ENCODE measurements around the gene CD300LG. TPM values are rescaled to one million over a fixed set of nuclear protein-coding genes. Genes with fewer than 3 reads are reported as not detected.

CD300LG gene
- polyA plus RNA-seq, 3 donors, result not detected

DNA sequence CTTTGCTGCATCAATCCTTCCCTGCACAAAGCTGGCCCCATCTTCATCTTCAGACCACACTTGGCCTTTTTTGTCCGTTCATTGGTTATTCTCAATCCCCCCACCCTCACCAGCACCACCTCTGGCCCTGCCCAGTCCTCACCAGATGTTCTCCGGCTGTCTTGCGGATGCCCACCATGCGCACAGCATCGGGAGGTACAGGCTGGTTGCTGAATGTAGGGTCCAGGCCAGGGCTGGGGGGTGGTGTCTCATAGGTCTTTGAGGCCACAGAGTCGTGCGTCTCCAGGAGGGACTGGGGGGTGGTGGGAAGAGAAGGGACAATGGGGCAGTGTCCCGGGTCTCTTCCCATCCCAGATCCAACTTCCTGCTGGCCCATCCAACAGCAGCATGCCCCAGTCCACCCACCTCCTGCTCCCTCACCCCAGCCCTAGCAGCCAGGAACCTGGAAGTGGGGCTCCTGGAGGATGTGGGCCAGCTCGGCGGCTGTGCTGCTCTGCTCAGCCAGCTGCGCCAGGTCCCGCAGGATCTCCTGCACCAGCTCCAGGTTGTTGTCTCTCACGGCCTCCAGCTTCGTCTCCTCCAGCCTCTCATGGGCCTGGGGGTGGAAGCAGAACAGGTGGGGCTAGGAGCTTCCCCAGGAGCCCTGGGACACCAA lies 35.9 kb downstream of the CD300LG start:
- H3K4me3 ChIP-seq (replicated peaks in 1 of 3; ENCODE audit: low read depth in 2 of 3, low read length in 3 of 3), result no peak overlapping the region
- Mint-ChIP-seq H3K27ac (no peak overlapping the region), H3K9me3 (no peaks in the 10 kb centered on the region), H3K4me3 (no peak overlapping the region), H3K36me3 (no peaks in the 10 kb centered on the region), H3K4me1 (peaks cover 3% of the 10 kb centered on the region), H3K27me3 (ENCODE audit: low read depth in 3 of 3) (peaks cover 3 to 15% (median 4%) of the 10 kb centered on the region in 3 donors)
- no peaks in the 10 kb centered on the region for H3K9me3 ChIP-seq (replicated peaks in 1 of 2; ENCODE audit: control insufficient read depth in 1 of 2, insufficient read depth in 1 of 2, low read length in 2 of 2)
- no peaks in the 10 kb centered on the region for H3K4me1 ChIP-seq (ENCODE audit: control insufficient read depth in 1 of 2, insufficient read depth in 2 of 2, low read length in 2 of 2)
- TF ChIP-seq, protein P1, sequence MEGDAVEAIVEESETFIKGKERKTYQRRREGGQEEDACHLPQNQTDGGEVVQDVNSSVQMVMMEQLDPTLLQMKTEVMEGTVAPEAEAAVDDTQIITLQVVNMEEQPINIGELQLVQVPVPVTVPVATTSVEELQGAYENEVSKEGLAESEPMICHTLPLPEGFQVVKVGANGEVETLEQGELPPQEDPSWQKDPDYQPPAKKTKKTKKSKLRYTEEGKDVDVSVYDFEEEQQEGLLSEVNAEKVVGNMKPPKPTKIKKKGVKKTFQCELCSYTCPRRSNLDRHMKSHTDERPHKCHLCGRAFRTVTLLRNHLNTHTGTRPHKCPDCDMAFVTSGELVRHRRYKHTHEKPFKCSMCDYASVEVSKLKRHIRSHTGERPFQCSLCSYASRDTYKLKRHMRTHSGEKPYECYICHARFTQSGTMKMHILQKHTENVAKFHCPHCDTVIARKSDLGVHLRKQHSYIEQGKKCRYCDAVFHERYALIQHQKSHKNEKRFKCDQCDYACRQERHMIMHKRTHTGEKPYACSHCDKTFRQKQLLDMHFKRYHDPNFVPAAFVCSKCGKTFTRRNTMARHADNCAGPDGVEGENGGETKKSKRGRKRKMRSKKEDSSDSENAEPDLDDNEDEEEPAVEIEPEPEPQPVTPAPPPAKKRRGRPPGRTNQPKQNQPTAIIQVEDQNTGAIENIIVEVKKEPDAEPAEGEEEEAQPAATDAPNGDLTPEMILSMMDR (IDR thresholded peaks at IDR 0.05), result no peak
- H3K27me3 ChIP-seq (ENCODE audit: control insufficient read depth in 2 of 2, insufficient read depth in 2 of 2, low read length in 2 of 2), result no peaks in the 10 kb centered on the region
- WGBS (ENCODE audit: insufficient coverage), result 90% methylated on average over 7 of the region's 14 CpGs
- intact Hi-C loops (cut with micrococcal nuclease), result no loop called here
- no peaks in the 10 kb centered on the region for H3K79me2 ChIP-seq (ENCODE audit: insufficient read depth, low read length)
- H4K20me1 ChIP-seq (ENCODE audit: insufficient read depth, low read length), result no peaks in the 10 kb centered on the region
- no peak overlapping the region for H3K9ac ChIP-seq (ENCODE audit: insufficient read depth, low read length, poor library complexity, severe bottlenecking)
- H3K36me3 ChIP-seq (replicated peaks in 1 of 2; ENCODE audit: control insufficient read depth in 1 of 2, insufficient read depth in 2 of 2, low read length in 2 of 2), result no peaks in the 10 kb centered on the region
- H3K27ac ChIP-seq (ENCODE audit: low read depth in 1 of 2, low read length in 2 of 2), result no peak overlapping the region
- no peak for DNase-seq
- H3K4me2 ChIP-seq (replicated peaks; ENCODE audit: extremely low read depth, low read length, poor library complexity, severe bottlenecking), result no peak overlapping the region
- no peak overlapping the region for H2AFZ ChIP-seq (ENCODE audit: insufficient read depth, low read depth, low read length, poor library complexity, severe bottlenecking)

DNA sequence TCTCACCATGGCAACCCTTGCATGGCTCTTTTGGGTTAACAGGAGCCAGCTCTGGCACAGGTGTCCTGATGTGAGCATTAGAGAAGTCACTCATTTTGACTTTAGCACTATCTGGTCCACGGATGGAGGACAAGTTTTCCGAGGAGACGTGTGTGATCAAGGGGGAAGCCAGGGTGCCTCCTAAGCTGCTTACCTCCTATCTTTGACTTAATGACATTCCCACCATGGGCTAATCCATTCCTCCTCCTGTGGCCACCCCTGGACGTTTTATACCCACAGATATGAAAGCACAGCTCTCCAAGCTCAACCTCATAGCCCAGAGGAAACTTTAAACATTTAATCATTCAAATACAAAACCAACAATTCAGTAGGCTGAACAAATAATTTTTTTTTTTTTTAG lies 41.6 kb downstream of the CD300LG start:
- no peak overlapping the region for H2AFZ ChIP-seq (ENCODE audit: insufficient read depth, low read depth, low read length, poor library complexity, severe bottlenecking)
- intact Hi-C loops (cut with micrococcal nuclease), result no loop called here
- Mint-ChIP-seq H3K4me1 (no peaks in the 10 kb centered on the region), H3K27ac (peak overlapping the region in 1 of 7 donors; percentile 23), H3K9me3 (no peaks in the 10 kb centered on the region), H3K27me3 (ENCODE audit: low read depth in 3 of 3) (peaks cover 2 to 13% (median 6%) of the 10 kb centered on the region in 3 donors), H3K36me3 (no peaks in the 10 kb centered on the region), H3K4me3 (no peak overlapping the region)
- H3K79me2 ChIP-seq (ENCODE audit: insufficient read depth, low read length), result no peaks in the 10 kb centered on the region
- no peaks in the 10 kb centered on the region for H3K4me1 ChIP-seq (ENCODE audit: control insufficient read depth in 1 of 2, insufficient read depth in 2 of 2, low read length in 2 of 2)
- no peak overlapping the region for H3K4me2 ChIP-seq (replicated peaks; ENCODE audit: extremely low read depth, low read length, poor library complexity, severe bottlenecking)
- TF ChIP-seq, protein P1 (IDR thresholded peaks at IDR 0.05), result no peak
- H3K27me3 ChIP-seq (ENCODE audit: control insufficient read depth in 2 of 2, insufficient read depth in 2 of 2, low read length in 2 of 2), result no peaks in the 10 kb centered on the region
- H3K27ac ChIP-seq (ENCODE audit: low read depth in 1 of 2, low read length in 2 of 2), result no peak overlapping the region
- H3K9me3 ChIP-seq (replicated peaks in 1 of 2; ENCODE audit: control insufficient read depth in 1 of 2, insufficient read depth in 1 of 2, low read length in 2 of 2), result no peaks in the 10 kb centered on the region
- H4K20me1 ChIP-seq (ENCODE audit: insufficient read depth, low read length), result no peaks in the 10 kb centered on the region
- DNase-seq, result no peak
- no peak overlapping the region for H3K9ac ChIP-seq (ENCODE audit: insufficient read depth, low read length, poor library complexity, severe bottlenecking)
- 90% methylated on average over 4 of the region's 4 CpGs for WGBS (ENCODE audit: insufficient coverage)
- H3K4me3 ChIP-seq (replicated peaks in 1 of 3; ENCODE audit: low read depth in 2 of 3, low read length in 3 of 3), result no peak overlapping the region
- no peaks in the 10 kb centered on the region for H3K36me3 ChIP-seq (replicated peaks in 1 of 2; ENCODE audit: control insufficient read depth in 1 of 2, insufficient read depth in 2 of 2, low read length in 2 of 2)
